Epithelial cell of proximal tubule (primary cell): ENCODE measurements around the gene ARID4B. TPM values are rescaled to one million over a fixed set of nuclear protein-coding genes. Genes with fewer than 3 reads are reported as not detected.

Experiments
- DNase-seq: peaks from one replicate; pipeline ENCODE4 v3.0.0-alpha.2; 2011; ENCODE audit warnings: low read depth
- H3K4me3 ChIP-seq: 2 replicates; pipeline ENCODE4 v1.5.1; 2011; ENCODE audit warnings: low read depth, mild to moderate bottlenecking, low read length
- CTCF ChIP-seq: conservative IDR thresholded peaks from 2 replicates; pipeline ENCODE4 v1.5.1; 2012; ENCODE audit warnings: low read depth, mild to moderate bottlenecking, low read length
- total RNA-seq: library from RNA; depleted of rRNA; stranded (reverse); fragments of >200 nt; gene quantifications from 2 replicates; pipeline ENCODE4 v1.2.3, GENCODE V29; 2015

The ARID4B gene
- total RNA-seq, 1 donor from 2014 or later: 13.8 TPM

GRCh38 chr1:235268379-235269125 lies 59.4 kb downstream of the ARID4B start:
- H3K4me3 ChIP-seq: no peak overlapping the region
- no peak for DNase-seq
- TF ChIP-seq CTCF: no peak

GRCh38 chr1:235266967-235267366 lies 61.0 kb downstream of the ARID4B start:
- no peak for TF ChIP-seq CTCF
- H3K4me3 ChIP-seq: no peak overlapping the region
- DNase-seq: no peak

- DNase-seq: no peak
- H3K4me3 ChIP-seq: no peak overlapping the region
- TF ChIP-seq CTCF: no peak
Observed at GRCh38 chr1:235266325-235266724, 61.7 kb downstream of the ARID4B start.

GRCh38 chr1:235265900-235266299 lies 62.1 kb downstream of the ARID4B start:
- H3K4me3 ChIP-seq: no peak overlapping the region
- DNase-seq: no peak
- TF ChIP-seq CTCF: no peak

GRCh38 chr1:235264327-235264726 lies 63.7 kb downstream of the ARID4B start:
- DNase-seq: no peak
- TF ChIP-seq CTCF: no peak
- H3K4me3 ChIP-seq: no peak overlapping the region

- DNase-seq: no peak
- H3K4me3 ChIP-seq: no peak overlapping the region
- TF ChIP-seq CTCF: no peak
Observed at GRCh38 chr1:235262539-235262938, 65.4 kb downstream of the ARID4B start.

GRCh38 chr1:235261243-235261642 lies 66.7 kb downstream of the ARID4B start:
- H3K4me3 ChIP-seq: no peak overlapping the region
- no peak for DNase-seq
- no peak for TF ChIP-seq CTCF
